A549 treated with Hydrocortisone at 1 μM for 4 hours (cell line): ENCODE results near the gene TAS2R13. TPM values are rescaled to one million over a fixed set of nuclear protein-coding genes. Genes with fewer than 3 reads are reported as not detected.

Source experiments
- total RNA-seq: library from RNA; stranded (reverse); fragments of 200-300 nt; extraction: Qiagen RNA extraction; gene quantifications from 5 replicates; pipeline ENCODE4 v1.2.3, GENCODE V29; 2022

TAS2R13 gene
- not detected in 5 replicates for total RNA-seq

GRCh38 chr12:10909462-10909861, at the start of gene TAS2R13:
Gene TAS2R13, minus strand, starts transcription at chr12:10909562. Its CDS starts 264 bp downstream, at chr12:10909298.

DNA sequence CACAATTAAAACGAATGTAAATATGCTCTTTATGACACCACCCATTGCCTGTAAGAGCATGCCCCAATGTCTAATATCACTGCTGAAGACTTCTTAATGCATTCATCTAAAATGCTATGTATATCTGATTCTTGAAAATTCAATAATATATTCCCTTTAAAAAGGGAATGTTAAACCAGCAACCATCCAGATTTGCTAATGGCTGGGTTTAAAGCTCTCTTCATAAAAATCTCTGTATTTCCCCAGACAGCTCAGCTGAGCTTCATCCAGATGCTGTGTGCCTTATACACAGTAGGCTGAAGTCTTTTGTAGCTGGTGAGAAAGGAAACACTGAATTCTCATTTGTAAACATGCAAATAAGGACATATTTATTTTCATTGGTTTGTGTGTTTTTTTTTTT, 29.8 kb upstream of the TAS2R13 start, which contains the start of gene TAS2R14:
Gene TAS2R14 (minus strand): TSS at position 101 of the 400 bp plus-strand sequence. CDS start 56 bp downstream, at position 45.

DNA sequence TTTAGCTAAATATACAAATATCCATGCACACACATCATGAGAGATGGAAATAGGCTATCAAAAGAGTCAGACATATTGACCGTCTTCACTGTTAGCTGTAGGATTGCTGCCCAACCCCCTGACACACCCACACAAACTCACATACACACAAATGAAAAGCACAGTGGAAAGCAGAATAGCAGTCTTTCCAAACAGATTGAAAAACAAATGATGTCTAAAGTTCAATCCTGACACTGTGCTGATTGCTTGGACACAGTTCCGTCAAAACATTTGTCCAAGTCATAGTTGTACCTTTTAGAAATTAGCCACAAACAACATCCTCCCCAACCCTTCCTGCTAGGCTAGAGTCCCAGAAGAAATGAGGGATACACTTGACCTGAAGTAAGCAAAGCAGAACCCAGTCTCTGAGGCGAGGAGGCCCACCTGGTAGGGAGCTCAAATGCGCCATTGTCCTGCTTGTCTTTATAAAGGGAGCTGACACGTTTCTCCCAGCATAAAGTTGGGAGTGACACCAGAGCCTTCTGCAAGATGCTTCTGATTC, 19.5 kb upstream of the TAS2R13 start, which contains the start of gene PRH2:
Gene PRH2 (plus strand): TSS at position 491 of the 541 bp plus-strand sequence. CDS start 38 bp downstream, at position 529.

DNA sequence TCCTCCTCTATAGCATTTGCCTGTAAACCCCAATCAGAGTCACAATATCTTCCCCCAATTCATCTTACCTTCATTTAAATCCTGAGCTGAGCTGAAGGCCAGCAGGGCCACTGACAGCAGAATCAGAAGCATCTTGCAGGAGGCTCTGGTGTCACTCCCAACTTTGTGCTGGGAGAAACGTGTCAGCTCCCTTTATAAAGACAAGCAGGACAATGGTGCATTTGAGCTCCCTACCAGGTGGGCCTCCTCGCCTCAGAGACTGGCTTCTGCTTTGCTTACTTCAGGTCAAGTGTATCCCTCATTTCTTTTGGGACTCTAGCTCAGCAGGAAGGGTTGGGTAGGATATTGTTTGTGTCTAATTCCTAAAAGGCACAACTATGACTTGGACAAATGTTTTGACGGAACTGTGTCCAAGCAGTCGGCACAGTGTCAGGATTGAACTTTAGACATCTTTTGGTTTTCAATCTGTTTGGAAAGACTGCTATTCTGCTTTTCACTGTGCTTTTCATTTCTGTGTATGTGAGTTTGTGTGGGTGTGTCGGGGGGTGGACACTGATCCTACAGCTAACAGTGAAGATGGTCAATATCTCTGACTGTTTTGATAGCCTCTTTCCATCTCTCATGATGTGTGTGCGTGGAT, 25.2 kb downstream of the TAS2R13 start, which contains the start of gene PRH1:
Gene PRH1 (minus strand): TSS at position 170 of the 640 bp plus-strand sequence. CDS start 38 bp downstream, at position 132.

Other genes starting within 250 kb of the TAS2R13 start
- 0.08 to 0.41 TPM (median 0.22 TPM) in 5 replicates for gene STYK1, start 235.5 kb downstream of the TAS2R13 start, total RNA-seq
- gene YBX3, start 186.2 kb downstream of the TAS2R13 start, total RNA-seq: 254 to 269 TPM (median 257 TPM) in 5 replicates
- not detected in 5 replicates for gene TAS2R7, start 106.9 kb downstream of the TAS2R13 start, total RNA-seq
- gene TAS2R8, start 102.3 kb downstream of the TAS2R13 start, total RNA-seq: not detected in 5 replicates
- not detected in 5 replicates for gene TAS2R9, start 99.4 kb downstream of the TAS2R13 start, total RNA-seq
- gene TAS2R10, start 83.2 kb downstream of the TAS2R13 start, total RNA-seq: 0.08 to 0.10 TPM in 2 of 5 replicates, not detected in the others
- 1.6 to 3.3 TPM (median 2.6 TPM) in 5 replicates for gene PRR4, start 60.1 kb downstream of the TAS2R13 start, total RNA-seq
- 2.0 to 3.3 TPM (median 3.1 TPM) in 5 replicates for gene PRH1, start 25.3 kb downstream of the TAS2R13 start, total RNA-seq
- 0.29 to 0.47 TPM in 2 of 5 replicates, not detected in the others for gene PRH2, start 19.7 kb upstream of the TAS2R13 start, total RNA-seq
- gene TAS2R14, start 29.7 kb upstream of the TAS2R13 start, total RNA-seq: 0.43 to 0.70 TPM (median 0.48 TPM) in 5 replicates
- not detected in 5 replicates for gene TAS2R50, start 77.3 kb upstream of the TAS2R13 start, total RNA-seq
- gene TAS2R20, start 88.7 kb upstream of the TAS2R13 start, total RNA-seq: 0.07 to 0.20 TPM (median 0.14 TPM) in 3 of 5 replicates, not detected in the others
- gene TAS2R19, start 113.1 kb upstream of the TAS2R13 start, total RNA-seq: 0.13 to 0.17 TPM (median 0.14 TPM) in 3 of 5 replicates, not detected in the others
- 0.10 to 0.22 TPM in 2 of 5 replicates, not detected in the others for gene TAS2R31, start 121.8 kb upstream of the TAS2R13 start, total RNA-seq
- gene TAS2R46, start 152.7 kb upstream of the TAS2R13 start, total RNA-seq: not detected in 5 replicates
- not detected in 5 replicates for gene TAS2R43, start 182.8 kb upstream of the TAS2R13 start, total RNA-seq
- 0.05 to 0.06 TPM in 2 of 5 replicates, not detected in the others for gene TAS2R30, start 225.1 kb upstream of the TAS2R13 start, total RNA-seq